GM18502 (cell line): Measurements from ENCODE around the gene FJX1.
A peak's percentile ranks its signal among the peaks of the same experiment; 100 is the strongest.
"Not testable (repeated sequence)": the region's sequence is repeated elsewhere in the genome, so short reads cannot be mapped to it uniquely, and the experiment has no call there.

Experiments
- ATAC-seq: cut with Tn5 transposase; IDR thresholded peaks from one replicate; pipeline ENCODE4 v1.9.1; 2021; ENCODE audit warnings: mild to moderate bottlenecking; ENCODE audit not compliant: unreplicated experiment, poor library complexity

FJX1 gene

DNA sequence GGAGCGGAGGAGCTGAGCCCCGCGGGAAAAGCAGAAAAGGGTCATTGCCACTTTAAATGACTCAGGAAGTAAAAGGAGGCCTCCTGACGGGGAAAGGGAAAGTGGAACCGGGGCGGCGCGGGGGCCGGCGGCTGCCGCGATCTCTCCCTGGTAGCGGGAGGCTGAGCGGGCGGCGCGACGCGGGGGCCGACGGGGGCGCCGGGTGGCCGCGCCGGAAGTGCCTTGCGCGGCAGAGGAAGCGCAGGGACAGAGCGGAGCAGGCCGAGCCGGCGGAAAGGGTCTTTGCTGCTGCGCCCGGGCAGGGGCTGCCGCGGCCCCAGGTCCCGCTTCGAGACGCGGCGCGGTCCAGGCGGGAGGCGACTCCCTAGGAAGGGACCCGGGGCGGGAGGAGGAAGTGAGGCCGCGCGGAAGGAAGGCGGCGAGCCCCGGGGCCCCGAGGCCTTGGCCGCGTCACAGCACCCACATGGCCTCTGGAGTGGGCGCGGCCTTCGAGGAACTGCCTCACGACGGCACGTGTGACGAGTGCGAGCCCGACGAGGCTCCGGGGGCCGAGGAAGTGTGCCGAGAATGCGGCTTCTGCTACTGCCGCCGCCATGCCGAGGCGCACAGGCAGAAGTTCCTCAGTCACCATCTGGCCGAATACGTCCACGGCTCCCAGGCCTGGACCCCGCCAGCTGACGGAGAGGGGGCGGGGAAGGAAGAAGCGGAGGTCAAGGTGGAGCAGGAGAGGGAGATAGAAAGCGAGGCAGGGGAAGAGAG is 44.6 kb downstream of the FJX1 start, which contains the start of gene TRIM44:
TRIM44 (plus strand) TSS at position 127 of the 759 bp plus-strand sequence; CDS start at position 464, 337 bp downstream.
- ATAC-seq: peak; percentile 89

DNA sequence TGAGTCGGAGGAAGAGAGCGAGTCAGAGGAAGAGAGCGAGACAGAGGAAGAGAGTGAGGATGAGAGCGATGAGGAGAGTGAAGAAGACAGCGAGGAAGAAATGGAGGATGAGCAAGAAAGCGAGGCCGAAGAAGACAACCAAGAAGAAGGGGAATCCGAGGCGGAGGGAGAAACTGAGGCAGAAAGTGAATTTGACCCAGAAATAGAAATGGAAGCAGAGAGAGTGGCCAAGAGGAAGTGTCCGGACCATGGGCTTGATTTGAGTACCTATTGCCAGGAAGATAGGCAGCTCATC is 45.1 kb downstream of the FJX1 start:
- ATAC-seq: no peak

DNA sequence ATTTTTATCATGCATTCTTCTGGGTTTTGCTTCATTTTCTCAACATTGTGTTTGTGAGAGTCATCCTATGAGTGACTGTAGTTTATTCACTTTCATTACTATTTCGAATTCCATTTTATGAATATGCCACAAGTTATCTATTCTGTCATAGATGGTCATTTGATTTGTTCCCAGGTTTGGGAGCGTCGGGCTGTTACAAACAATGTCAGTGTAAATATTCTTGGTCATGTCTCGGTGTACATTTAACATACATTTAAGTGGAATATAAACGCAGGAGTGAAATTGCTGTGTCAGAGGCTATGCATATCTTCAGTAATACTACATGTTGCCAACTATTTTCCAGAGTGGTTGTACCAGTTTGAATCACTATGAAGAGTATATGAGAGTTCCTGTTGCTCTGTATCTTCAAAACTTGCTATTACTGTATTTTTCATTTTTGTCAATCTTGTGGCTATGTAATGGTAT is 46.7 kb downstream of the FJX1 start:
- ATAC-seq: no peak

DNA sequence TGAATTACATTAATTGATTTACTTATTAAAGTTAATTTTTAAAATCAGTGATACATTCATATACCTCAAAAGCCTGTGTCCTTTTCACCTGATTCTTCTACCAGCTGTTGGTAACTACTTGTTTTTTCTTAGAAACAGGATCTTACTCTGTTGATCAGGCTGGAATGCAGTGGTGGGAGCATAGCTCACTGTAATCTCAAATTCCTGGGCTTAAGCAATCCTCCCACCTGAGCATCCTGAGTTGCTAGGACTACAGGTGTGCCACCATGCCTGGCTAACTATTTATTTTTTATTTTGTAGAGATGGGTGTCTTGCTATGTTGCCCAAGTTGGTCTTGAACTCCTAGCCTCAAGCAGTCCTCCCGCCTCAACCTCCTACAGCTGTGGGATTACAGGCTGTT is 49.0 kb downstream of the FJX1 start:
- ATAC-seq: no peak

DNA sequence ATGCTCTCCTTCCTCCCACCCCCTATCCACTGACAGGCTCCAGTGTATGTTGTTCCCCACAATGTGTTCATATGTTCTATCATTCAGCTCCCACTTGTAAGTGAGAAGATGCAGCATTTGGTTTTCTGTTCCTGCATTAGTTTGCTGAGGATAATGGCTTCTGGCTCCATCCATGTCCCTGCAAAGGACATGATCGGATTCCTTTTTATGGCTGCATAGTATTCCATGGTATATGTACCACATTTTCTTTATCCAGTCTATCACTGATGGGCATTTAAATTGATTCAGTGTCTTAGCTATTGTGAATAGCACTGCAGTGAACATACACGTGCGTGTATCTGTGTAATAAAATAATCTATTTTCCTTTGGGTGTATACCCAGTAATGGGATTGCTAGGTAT is 50.1 kb downstream of the FJX1 start:
- not testable (repeated sequence) for ATAC-seq
